ENCODE results near the gene POLR3H. TPM values are rescaled to one million over a fixed set of nuclear protein-coding genes. Genes with fewer than 3 reads are reported as not detected.

The POLR3H gene
- polyA plus RNA-seq, 1 donor from 2014 or later = 15.9 TPM

GRCh38 chr22:41556561-41556960, 12.3 kb upstream of the POLR3H start:
- Mint-ChIP-seq H3K27ac (no peak overlapping the region), H3K4me1 (peaks cover 0 to 3% (median 0%) of the 10 kb centered on the region in 3 donors), H3K9me3 (no peaks in the 10 kb centered on the region), H3K4me3 (no peak overlapping the region), H3K36me3 (peaks cover 2% of the 10 kb centered on the region), H3K27me3 (peaks cover 26% of the 10 kb centered on the region)

GRCh38 chr22:41555325-41555982, 11.2 kb upstream of the POLR3H start:
- Mint-ChIP-seq H3K9me3 (no peaks in the 10 kb centered on the region), H3K4me3 (no peak overlapping the region), H3K36me3 (peaks cover 2% of the 10 kb centered on the region), H3K4me1 (peaks cover 0 to 3% (median 0%) of the 10 kb centered on the region in 3 donors), H3K27ac (no peak overlapping the region), H3K27me3 (peaks cover 21% of the 10 kb centered on the region)

- peaks cover 0 to 3% (median 0%) of the 10 kb centered on the region in 3 donors for H3K4me1 Mint-ChIP-seq
- peaks cover 2% of the 10 kb centered on the region for H3K36me3 Mint-ChIP-seq
- H3K27ac Mint-ChIP-seq = no peak overlapping the region
- peaks cover 14% of the 10 kb centered on the region for H3K27me3 Mint-ChIP-seq
- H3K9me3 Mint-ChIP-seq = no peaks in the 10 kb centered on the region
- peak overlapping the region in 1 of 4 donors; percentile 43 for H3K4me3 Mint-ChIP-seq
Measured at GRCh38 chr22:41551877-41552582, 7.8 kb upstream of the POLR3H start.

- Mint-ChIP-seq H3K4me1 (no peaks in the 10 kb centered on the region), H3K27ac (no peak overlapping the region), H3K36me3 (no peaks in the 10 kb centered on the region), H3K9me3 (no peaks in the 10 kb centered on the region), H3K27me3 (peaks cover 9% of the 10 kb centered on the region), H3K4me3 (no peak overlapping the region)
Measured at GRCh38 chr22:41550952-41551491, 6.8 kb upstream of the POLR3H start.

- H3K4me1 Mint-ChIP-seq = peaks cover 7 to 12% (median 10%) of the 10 kb centered on the region in 3 donors
- peaks cover 5% of the 10 kb centered on the region for H3K27me3 Mint-ChIP-seq
- no peaks in the 10 kb centered on the region for H3K9me3 Mint-ChIP-seq
- H3K36me3 Mint-ChIP-seq = no peaks in the 10 kb centered on the region
- peak overlapping the region in 2 of 3 donors; percentile 35 to 87 for H3K27ac Mint-ChIP-seq
- peak overlapping the region in 1 of 4 donors; percentile 52 for H3K4me3 Mint-ChIP-seq
Measured at GRCh38 chr22:41548830-41549211, 4.6 kb upstream of the POLR3H start.

- no peaks in the 10 kb centered on the region for H3K36me3 Mint-ChIP-seq
- H3K4me1 Mint-ChIP-seq = peaks cover 19 to 27% (median 24%) of the 10 kb centered on the region in 3 donors
- H3K27me3 Mint-ChIP-seq = no peaks in the 10 kb centered on the region
- H3K27ac Mint-ChIP-seq = peak overlapping the region; percentile 95 to 97 (median 96)
- H3K9me3 Mint-ChIP-seq = no peaks in the 10 kb centered on the region
- peak overlapping the region; percentile 90 to 100 (median 98) for H3K4me3 Mint-ChIP-seq
Measured at GRCh38 chr22:41544671-41545476, 604 bp upstream of the POLR3H start.

- Mint-ChIP-seq H3K27ac (peak overlapping the region in 2 of 3 donors; percentile 84 to 90), H3K27me3 (no peaks in the 10 kb centered on the region), H3K4me3 (peak overlapping the region; percentile 60 to 99 (median 94)), H3K36me3 (no peaks in the 10 kb centered on the region), H3K4me1 (peaks cover 19 to 27% (median 24%) of the 10 kb centered on the region in 3 donors), H3K9me3 (no peaks in the 10 kb centered on the region)
Measured at GRCh38 chr22:41542224-41542623, 2.0 kb downstream of the POLR3H start.

- Mint-ChIP-seq H3K4me1 (peaks cover 19 to 27% (median 24%) of the 10 kb centered on the region in 3 donors), H3K27me3 (no peaks in the 10 kb centered on the region), H3K4me3 (peak overlapping the region; percentile 2 to 75 (median 61)), H3K9me3 (no peaks in the 10 kb centered on the region), H3K27ac (peak overlapping the region in 1 of 3 donors; percentile 84), H3K36me3 (no peaks in the 10 kb centered on the region)
Measured at GRCh38 chr22:41541484-41541883, 2.8 kb downstream of the POLR3H start.

GRCh38 chr22:41540365-41540764, 3.9 kb downstream of the POLR3H start:
- Mint-ChIP-seq H3K4me3 (peak overlapping the region in 1 of 4 donors; percentile 75), H3K27me3 (no peaks in the 10 kb centered on the region), H3K9me3 (no peaks in the 10 kb centered on the region), H3K27ac (peak overlapping the region in 1 of 3 donors; percentile 44), H3K36me3 (no peaks in the 10 kb centered on the region), H3K4me1 (peaks cover 19 to 24% (median 22%) of the 10 kb centered on the region in 3 donors)

- Mint-ChIP-seq H3K36me3 (no peaks in the 10 kb centered on the region), H3K27me3 (no peaks in the 10 kb centered on the region), H3K4me1 (peaks cover 19 to 23% (median 19%) of the 10 kb centered on the region in 3 donors), H3K27ac (peak overlapping the region in 1 of 3 donors; percentile 34), H3K9me3 (no peaks in the 10 kb centered on the region), H3K4me3 (peak overlapping the region in 1 of 4 donors; percentile 75)
Measured at GRCh38 chr22:41540006-41540315, 4.3 kb downstream of the POLR3H start.

GRCh38 chr22:41539146-41540005, 4.9 kb downstream of the POLR3H start:
- H3K4me3 Mint-ChIP-seq = no peak overlapping the region
- no peaks in the 10 kb centered on the region for H3K27me3 Mint-ChIP-seq

GRCh38 chr22:41538583-41538982, 5.7 kb downstream of the POLR3H start:
- peak overlapping the region in 1 of 3 donors; percentile 5 for H3K27ac Mint-ChIP-seq
- no peaks in the 10 kb centered on the region for H3K36me3 Mint-ChIP-seq
- H3K27me3 Mint-ChIP-seq = no peaks in the 10 kb centered on the region
- H3K4me1 Mint-ChIP-seq = peaks cover 11 to 17% (median 13%) of the 10 kb centered on the region in 3 donors
- H3K4me3 Mint-ChIP-seq = no peak overlapping the region
- no peaks in the 10 kb centered on the region for H3K9me3 Mint-ChIP-seq

More at GRCh38 chr22:41539146-41540005, 4.9 kb downstream of the POLR3H start:
- Mint-ChIP-seq H3K27ac (peak overlapping the region in 1 of 3 donors; percentile 34), H3K36me3 (no peaks in the 10 kb centered on the region), H3K9me3 (no peaks in the 10 kb centered on the region), H3K4me1 (peaks cover 13 to 18% (median 14%) of the 10 kb centered on the region in 3 donors)

GRCh38 chr22:41537203-41537602, 7.1 kb downstream of the POLR3H start:
- H3K27ac Mint-ChIP-seq = peak overlapping the region in 2 of 3 donors; percentile 6 to 56
- peaks cover 5 to 10% (median 8%) of the 10 kb centered on the region in 3 donors for H3K4me1 Mint-ChIP-seq
- H3K36me3 Mint-ChIP-seq = peaks cover 1% of the 10 kb centered on the region
- no peaks in the 10 kb centered on the region for H3K27me3 Mint-ChIP-seq
- H3K4me3 Mint-ChIP-seq = peak overlapping the region in 1 of 4 donors; percentile 29
- H3K9me3 Mint-ChIP-seq = no peaks in the 10 kb centered on the region

- peak overlapping the region in 2 of 3 donors; percentile 70 to 71 for H3K27ac Mint-ChIP-seq
- no peaks in the 10 kb centered on the region for H3K27me3 Mint-ChIP-seq
- H3K36me3 Mint-ChIP-seq = peaks cover 1% of the 10 kb centered on the region
- H3K9me3 Mint-ChIP-seq = no peaks in the 10 kb centered on the region
- peaks cover 0 to 5% (median 0%) of the 10 kb centered on the region in 3 donors for H3K4me1 Mint-ChIP-seq
- no peak overlapping the region for H3K4me3 Mint-ChIP-seq
Measured at GRCh38 chr22:41535244-41535643, 9.0 kb downstream of the POLR3H start.
